Measurements from ENCODE around the gene PYCR2.

PYCR2 gene

GRCh38 chr1:225919906-225920305, 4.1 kb downstream of the PYCR2 start:
- DNase-seq (ENCODE audit: low spot score), result no peak

GRCh38 chr1:225918280-225918679, 5.8 kb downstream of the PYCR2 start:
- DNase-seq (ENCODE audit: low spot score), result no peak

- DNase-seq (ENCODE audit: low spot score), result no peak
These were observed 6.5 kb downstream of the PYCR2 start for GRCh38 chr1:225917536-225917935.

- DNase-seq (ENCODE audit: low spot score), result no peak
These were observed 6.9 kb downstream of the PYCR2 start for GRCh38 chr1:225917101-225917500.

- DNase-seq (ENCODE audit: low spot score), result no peak
These were observed 8.5 kb downstream of the PYCR2 start for GRCh38 chr1:225915538-225915991.

- no peak for DNase-seq (ENCODE audit: low spot score)
These were observed 9.1 kb downstream of the PYCR2 start for GRCh38 chr1:225914947-225915346.

- no peak for DNase-seq (ENCODE audit: low spot score)
These were observed 9.7 kb downstream of the PYCR2 start for GRCh38 chr1:225914391-225914790.

- peak; percentile 76 for DNase-seq (ENCODE audit: low spot score)
These were observed 12.6 kb downstream of the PYCR2 start for GRCh38 chr1:225911191-225912130.

GRCh38 chr1:225909477-225909876, 14.6 kb downstream of the PYCR2 start:
- no peak for DNase-seq (ENCODE audit: low spot score)

GRCh38 chr1:225908773-225909172, 15.3 kb downstream of the PYCR2 start:
- DNase-seq (ENCODE audit: low spot score), result no peak

GRCh38 chr1:225908013-225908640, 15.9 kb downstream of the PYCR2 start:
- DNase-seq (ENCODE audit: low spot score), result no peak

- DNase-seq (ENCODE audit: low spot score), result no peak
These were observed 16.7 kb downstream of the PYCR2 start for GRCh38 chr1:225907341-225907740.

GRCh38 chr1:225906467-225906866, 17.6 kb downstream of the PYCR2 start:
- no peak for DNase-seq (ENCODE audit: low spot score)

GRCh38 chr1:225903623-225904022, 20.4 kb downstream of the PYCR2 start:
- no peak for DNase-seq (ENCODE audit: low spot score)

GRCh38 chr1:225899044-225899925, 24.8 kb downstream of the PYCR2 start:
- no peak for DNase-seq (ENCODE audit: low spot score)

GRCh38 chr1:225897595-225898514, 26.2 kb downstream of the PYCR2 start:
- DNase-seq (ENCODE audit: low spot score), result no peak

GRCh38 chr1:225896937-225897549, 27.0 kb downstream of the PYCR2 start:
- DNase-seq (ENCODE audit: low spot score), result no peak

- no peak for DNase-seq (ENCODE audit: low spot score)
These were observed 27.6 kb downstream of the PYCR2 start for GRCh38 chr1:225896494-225896893.

GRCh38 chr1:225892307-225892706, 31.7 kb downstream of the PYCR2 start:
- DNase-seq (ENCODE audit: low spot score), result no peak

- no peak for DNase-seq (ENCODE audit: low spot score)
These were observed 32.6 kb downstream of the PYCR2 start for GRCh38 chr1:225891229-225891972.
